Measurements from ENCODE around the gene POLG. TPM values are rescaled to one million over a fixed set of nuclear protein-coding genes. Genes with fewer than 3 reads are reported as not detected.

Gene POLG
- polyA plus RNA-seq, 1 experiment, result 17.6 TPM

GRCh38 chr15:89340573-89340972 lies 5.9 kb upstream of the POLG start:
- ChIA-PET POLR2A (no interaction called here), CTCF (interaction anchor here (6.4 to 10.1 kb wide), 2 partner anchors 17 kb away, joined by 69 to 94 read pairs; no protein-coding TSS in a partner anchor)
- Histone ChIP-seq H3K4me3 (ENCODE audit: low read depth, low read length) (no peak overlapping the region), H3K27me3 (ENCODE audit: control insufficient read depth, insufficient read depth, low read length) (peaks cover 25% of the 10 kb centered on the region), H3K36me3 (ENCODE audit: control insufficient read depth, insufficient read depth, low read length) (no peaks in the 10 kb centered on the region)
- TF ChIP-seq CTCF (IDR thresholded peaks at IDR 0.05; ENCODE audit: insufficient read depth, low read depth, low read length), result no peak
- DNase-seq (ENCODE audit: low read depth), result no peak

- no peak for DNase-seq (ENCODE audit: low read depth)
- Histone ChIP-seq H3K27me3 (ENCODE audit: control insufficient read depth, insufficient read depth, low read length) (peaks cover 17% of the 10 kb centered on the region), H3K4me3 (ENCODE audit: low read depth, low read length) (no peak overlapping the region), H3K36me3 (ENCODE audit: control insufficient read depth, insufficient read depth, low read length) (peaks cover 3% of the 10 kb centered on the region)
- CTCF ChIA-PET, result interaction anchor here (1.6 to 6.4 kb wide), 2 partner anchors 19 to 135 kb away, joined by 3 to 69 read pairs; no protein-coding TSS in a partner anchor
- no peak for TF ChIP-seq CTCF (IDR thresholded peaks at IDR 0.05; ENCODE audit: insufficient read depth, low read depth, low read length)
- POLR2A ChIA-PET, result no interaction called here
Observed at GRCh38 chr15:89338036-89338435, 3.4 kb upstream of the POLG start.

- Histone ChIP-seq H3K4me3 (ENCODE audit: low read depth, low read length) (peak overlapping the region; percentile 39), H3K27me3 (ENCODE audit: control insufficient read depth, insufficient read depth, low read length) (peaks cover 8% of the 10 kb centered on the region), H3K36me3 (ENCODE audit: control insufficient read depth, insufficient read depth, low read length) (peaks cover 10% of the 10 kb centered on the region)
- TF ChIP-seq CTCF (IDR thresholded peaks at IDR 0.05; ENCODE audit: insufficient read depth, low read depth, low read length), result no peak
- no peak for DNase-seq (ENCODE audit: low read depth)
- CTCF ChIA-PET, result interaction anchor here (0.7 to 6.4 kb wide), 6 partner anchors 13 to 128 kb away, joined by 3 to 69 read pairs (median 4); no protein-coding TSS in a partner anchor
- POLR2A ChIA-PET, result no interaction called here
Observed at GRCh38 chr15:89335298-89336041, 846 bp upstream of the POLG start.

GRCh38 chr15:89333959-89334509 lies 590 bp downstream of the POLG start:
- DNase-seq (ENCODE audit: low read depth), result no peak
- CTCF ChIA-PET, result interaction anchor here (1.4 to 6.4 kb wide), 3 partner anchors 19 to 24 kb away, joined by 4 to 69 read pairs (median 6); no protein-coding TSS in a partner anchor
- POLR2A ChIA-PET, result no interaction called here
- no peak for TF ChIP-seq CTCF (IDR thresholded peaks at IDR 0.05; ENCODE audit: insufficient read depth, low read depth, low read length)
- Histone ChIP-seq H3K27me3 (ENCODE audit: control insufficient read depth, insufficient read depth, low read length) (peaks cover 5% of the 10 kb centered on the region), H3K36me3 (ENCODE audit: control insufficient read depth, insufficient read depth, low read length) (peaks cover 19% of the 10 kb centered on the region), H3K4me3 (ENCODE audit: low read depth, low read length) (peak overlapping the region; percentile 92)
